Left lung (tissue), 14 donors: ENCODE measurements around the gene FICD. TPM values are rescaled to one million over a fixed set of nuclear protein-coding genes. Genes with fewer than 3 reads are reported as not detected.

Experiments used
- ATAC-seq: fragments of 200-7000 bp; cut with Tn5 transposase; one replicate; pipeline ENCODE4 v1.9.1; 2020; ENCODE audit warnings: moderate library complexity
- DNase-seq, 4 donors: peaks; one replicate each; pipeline ENCODE4 v3.0.0-alpha.2; 2013 to 2020
- H3K27ac ChIP-seq, 2 donors: fragments of 200-600 bp; sonication (generic) in 1 of 2; one replicate each; pipeline versions ENCODE4 v1.5.0 to v1.8.0; 2020 to 2021
- H3K27me3 ChIP-seq, 2 donors: fragments of 200-600 bp; sonication (generic) in 1 of 2; one replicate each; pipeline versions ENCODE4 v1.5.0 to v1.8.0; 2020 to 2021
- H3K36me3 ChIP-seq, 2 donors: fragments of 200-600 bp; sonication (generic) in 1 of 2; one replicate each; pipeline versions ENCODE4 v1.5.0 to v1.8.0; 2020 to 2021
- H3K4me1 ChIP-seq, 2 donors: fragments of 200-600 bp; one replicate each; pipeline ENCODE4 v1.8.0; 2021
- H3K4me3 ChIP-seq, 2 donors: fragments of 200-600 bp; sonication (generic) in 1 of 2; one replicate each; pipeline versions ENCODE4 v1.5.0 to v1.8.0; 2020 to 2021; ENCODE audit warnings: mild to moderate bottlenecking in 1 of 2
- H3K9me3 ChIP-seq, 2 donors: fragments of 200-600 bp; sonication (generic) in 1 of 2; one replicate each; pipeline versions ENCODE4 v1.5.0 to v1.8.0; 2020 to 2021
- CTCF ChIP-seq, 2 donors: fragments of 200-600 bp; sonication (generic) in 1 of 2; IDR thresholded peaks; one replicate each; pipeline versions ENCODE4 v1.5.0 to v1.8.0; 2021; ENCODE audit warnings: antibody characterized with exemption in 2 of 2
- intact Hi-C, 2 donors: fragments of 100-400 bp; cut with DNase I; formaldehyde crosslinking; loops; one replicate each; pipeline versions ENCODE4 v1.11.2 to v1.14.2; 2022
- long read RNA-seq, 12 donors: library from polyadenylated mRNA in 2 of 12; unstranded in 2 of 12; transcript quantifications; one replicate each; pipeline ENCODE4 v2.0.0 and lab custom pipeline, GENCODE V29; 2019 to 2026
- polyA plus RNA-seq, 6 donors: library from polyadenylated mRNA; unstranded; fragments of 120-200 nt; gene quantifications; one replicate each; pipeline ENCODE4 v1.2.1, GENCODE V29; 2013; ENCODE audit not compliant: insufficient read length in 6 of 6
- total RNA-seq, 2 donors: library from RNA; stranded (reverse); fragmentation: NEBNext Ultra II Directional; extraction: Animal tissue kit (Norgen Biotek cat#: 25700); gene quantifications; one replicate each; pipeline ENCODE4 v1.2.1, GENCODE V29; 2021
- donor health status: DM: no; HTN: yes; CAD: no.
- donor health status: DM: no; HTN: no; CAD: no.

The FICD gene
- total RNA-seq (10 to 100 TPM in 1 of 2 donors, 1 to 10 TPM in 1; 7.7 to 13.2 TPM), polyA plus RNA-seq (1 to 10 TPM; 2.6 to 4.0 (median 2.8) TPM)
- long read RNA-seq, donor 1, partial matches to known transcripts, result 0 of 1 reads
- long read RNA-seq, donor 1, other reads (novel, unspliced or antisense), result 0 of 1 reads
- long read RNA-seq, donor 2, result 0 reads
- long read RNA-seq, donor 3, partial matches to known transcripts, result 0 of 3 reads
- long read RNA-seq, donor 3, other reads (novel, unspliced or antisense), result 0 of 3 reads
- long read RNA-seq, donor 4, transcript FICD-204 (3 exons, 3,347 nt), result major isoform, 9 of 12 reads
- long read RNA-seq, donor 4, partial matches to known transcripts, result 1 of 12 reads
- long read RNA-seq, donor 4, other reads (novel, unspliced or antisense), result 2 of 12 reads
- long read RNA-seq, donor 5, result 0 reads
- long read RNA-seq, donor 6, partial matches to known transcripts, result 0 of 4 reads
- long read RNA-seq, donor 6, other reads (novel, unspliced or antisense), result 0 of 4 reads
- long read RNA-seq, donor 7, result 0 reads
- long read RNA-seq, donor 8, transcript FICD-204 (3 exons, 3,347 nt), result major isoform, 5 of 5 reads
- long read RNA-seq, donor 8, partial matches to known transcripts, result 0 of 5 reads
- long read RNA-seq, donor 8, other reads (novel, unspliced or antisense), result 0 of 5 reads
- long read RNA-seq, donor 9, result 0 reads
- long read RNA-seq, donor 10, transcript FICD-204 (3 exons, 3,347 nt), result major isoform, 25 of 30 reads
- long read RNA-seq, donor 10, partial matches to known transcripts, result 1 of 30 reads
- long read RNA-seq, donor 10, other reads (novel, unspliced or antisense), result 4 of 30 reads
- long read RNA-seq, donor 11, partial matches to known transcripts, result 0 of 5 reads
- long read RNA-seq, donor 11, other reads (novel, unspliced or antisense), result 0 of 5 reads
- long read RNA-seq, donor 12, result 0 reads

- TF ChIP-seq CTCF (IDR thresholded peaks at IDR 0.05), result no peak
- peak; percentile 97 for ATAC-seq
- H3K4me3 ChIP-seq, result peak within 1 kb of the TSS; percentile 84 to 87
- intact Hi-C loops, result no loop called here
- H3K9me3 ChIP-seq, result no peaks in the 10 kb centered on the region
- H3K36me3 ChIP-seq, result peaks cover 0 to 34% of the 10 kb centered on the region in 2 donors
- peak; percentile 96 to 100 (median 100) for DNase-seq
- H3K27ac ChIP-seq, result peak within 1 kb of the TSS in 1 of 2 donors; percentile 67
- no peaks in the 10 kb centered on the region for H3K27me3 ChIP-seq
- H3K4me1 ChIP-seq, result peaks cover 4 to 15% of the 10 kb centered on the region in 2 donors
Measured at GRCh38 chr12:108514973-108515814, at the start of gene FICD. TSS of gene FICD (plus strand) at chr12:108515277. CDS start at chr12:108516973, 1,696 bp downstream.

GRCh38 chr12:108465417-108465816, 49.7 kb upstream of the FICD start:
- H3K9me3 ChIP-seq, result no peaks in the 10 kb centered on the region
- H3K27me3 ChIP-seq, result peaks cover 0 to 52% of the 10 kb centered on the region in 2 donors
- no peak overlapping the region for H3K4me3 ChIP-seq
- DNase-seq, result no peak
- no peak overlapping the region for H3K27ac ChIP-seq
- no peak for ATAC-seq
- H3K36me3 ChIP-seq, result no peaks in the 10 kb centered on the region
- intact Hi-C loops, result loop anchor here in 1 of 2 donors (10.0 kb wide), 1 partner anchor 471 kb away; no protein-coding TSS in a partner anchor
- H3K4me1 ChIP-seq, result no peaks in the 10 kb centered on the region
- no peak for TF ChIP-seq CTCF (IDR thresholded peaks at IDR 0.05)

GRCh38 chr12:108468196-108468968, 46.7 kb upstream of the FICD start:
- Histone ChIP-seq H3K4me1 (no peaks in the 10 kb centered on the region), H3K4me3 (no peak overlapping the region), H3K27ac (no peak overlapping the region), H3K36me3 (no peaks in the 10 kb centered on the region), H3K9me3 (no peaks in the 10 kb centered on the region), H3K27me3 (peaks cover 0 to 44% of the 10 kb centered on the region in 2 donors)
- no peak for TF ChIP-seq CTCF (IDR thresholded peaks at IDR 0.05)
- ATAC-seq, result peak; percentile 26
- intact Hi-C loops, result loop anchor here in 1 of 2 donors (10.0 kb wide), 1 partner anchor 474 kb away; no protein-coding TSS in a partner anchor
- DNase-seq, result peak in 2 of 4 donors; percentile 46 to 62

- H3K9me3 ChIP-seq, result no peaks in the 10 kb centered on the region
- no peak overlapping the region for H3K27ac ChIP-seq
- ATAC-seq (no peak), DNase-seq (no peak)
- H3K4me3 ChIP-seq, result no peak overlapping the region
- intact Hi-C loops, result no loop called here
- no peaks in the 10 kb centered on the region for H3K4me1 ChIP-seq
- no peaks in the 10 kb centered on the region for H3K36me3 ChIP-seq
- H3K27me3 ChIP-seq, result peaks cover 0 to 19% of the 10 kb centered on the region in 2 donors
- TF ChIP-seq CTCF (IDR thresholded peaks at IDR 0.05), result no peak
Measured at GRCh38 chr12:108473400-108474055, 41.5 kb upstream of the FICD start.
